SKM-1 (cell line): ENCODE measurements around the gene TDRD10.
"Not testable (repeated sequence)": the region's sequence is repeated elsewhere in the genome, so short reads cannot be mapped to it uniquely, and the experiment has no call there.

Experiments
- DNase-seq: peaks from one replicate; lab custom pipeline; 2025; ENCODE audit not compliant: unreplicated experiment; lab: John Stamatoyannopoulos, UW

Gene TDRD10

DNA sequence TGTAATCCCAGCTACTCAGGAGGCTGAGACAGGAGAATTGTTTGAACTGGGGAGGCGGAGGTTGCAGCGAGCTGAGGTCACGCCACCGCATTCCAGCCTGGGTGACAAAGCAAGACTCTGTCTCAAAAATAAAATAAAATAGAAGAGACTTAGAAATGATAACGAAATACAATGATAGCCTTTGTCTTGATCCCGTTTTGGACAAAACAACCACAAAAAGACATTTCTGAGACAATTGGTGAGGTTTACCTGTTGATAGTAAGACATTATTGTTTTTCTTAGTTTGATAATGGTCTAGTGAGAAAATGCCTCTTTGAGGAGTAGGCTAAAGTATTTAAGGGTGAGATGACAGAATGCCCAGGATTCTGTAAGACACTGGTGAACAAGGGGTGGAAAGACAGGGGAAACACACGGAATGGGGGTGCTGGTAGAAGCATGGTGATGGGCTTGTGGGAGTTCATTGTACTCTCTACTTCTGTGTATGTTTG, 12.1 kb downstream of the TDRD10 start:
- DNase-seq, result no peak

DNA sequence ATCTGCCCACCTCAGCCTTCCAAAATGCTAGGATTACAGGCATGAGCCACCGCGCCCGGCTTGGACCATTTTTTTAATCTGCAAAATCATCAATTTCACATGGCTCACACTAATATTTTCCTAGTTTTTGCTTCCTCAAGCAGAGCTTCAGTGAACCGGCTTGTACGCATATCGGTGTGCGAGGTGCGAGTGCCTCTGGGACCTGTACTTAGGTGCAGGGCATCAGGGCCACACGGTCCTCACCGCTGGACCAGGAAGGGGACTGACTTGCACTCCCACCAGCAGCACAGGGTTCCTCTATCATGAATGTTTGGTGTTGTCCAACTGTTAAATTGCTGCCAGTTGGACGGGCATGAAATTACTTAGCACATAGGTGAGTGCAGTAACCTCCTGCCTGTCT, 15.6 kb downstream of the TDRD10 start:
- DNase-seq, result no peak

DNA sequence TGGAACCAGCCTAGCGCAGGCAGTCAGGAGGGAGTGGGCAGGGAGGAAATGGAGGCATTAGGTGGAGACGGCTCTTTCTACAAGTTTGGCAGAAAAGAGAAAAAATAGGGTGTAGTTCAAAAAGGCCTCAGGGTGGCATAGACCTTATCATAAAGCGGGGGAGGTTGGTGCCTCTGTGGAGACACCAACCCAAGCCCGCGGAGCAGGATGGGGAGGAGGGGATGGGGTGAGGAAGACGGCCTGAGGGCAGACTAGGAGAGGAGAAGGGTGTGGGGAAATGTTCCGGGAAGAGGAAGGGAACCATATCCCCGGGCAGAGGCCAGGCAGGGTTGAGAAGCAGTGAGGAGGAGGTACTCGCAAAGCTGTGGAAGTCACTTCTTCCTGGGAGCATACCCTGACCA, 17.6 kb downstream of the TDRD10 start:
- no peak for DNase-seq

DNA sequence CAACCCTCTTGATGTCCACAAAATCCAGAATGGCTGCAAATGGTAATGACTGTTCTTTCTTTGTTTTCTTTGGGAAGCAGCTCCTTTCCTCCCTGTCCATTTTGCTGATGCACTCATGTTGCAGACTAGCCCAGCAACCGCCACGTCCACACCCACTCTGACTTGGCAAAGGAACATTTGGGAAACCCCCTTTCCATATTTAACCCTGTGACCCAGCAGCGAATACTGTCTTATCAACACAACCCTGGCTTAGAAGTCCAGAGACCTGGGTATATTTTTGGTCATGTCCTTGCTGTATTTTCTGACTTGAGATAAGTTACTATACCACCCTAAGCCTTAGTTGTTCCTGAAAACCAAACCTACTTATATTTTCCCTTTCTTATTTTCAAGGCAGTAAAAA, 18.3 kb downstream of the TDRD10 start:
- no peak for DNase-seq

DNA sequence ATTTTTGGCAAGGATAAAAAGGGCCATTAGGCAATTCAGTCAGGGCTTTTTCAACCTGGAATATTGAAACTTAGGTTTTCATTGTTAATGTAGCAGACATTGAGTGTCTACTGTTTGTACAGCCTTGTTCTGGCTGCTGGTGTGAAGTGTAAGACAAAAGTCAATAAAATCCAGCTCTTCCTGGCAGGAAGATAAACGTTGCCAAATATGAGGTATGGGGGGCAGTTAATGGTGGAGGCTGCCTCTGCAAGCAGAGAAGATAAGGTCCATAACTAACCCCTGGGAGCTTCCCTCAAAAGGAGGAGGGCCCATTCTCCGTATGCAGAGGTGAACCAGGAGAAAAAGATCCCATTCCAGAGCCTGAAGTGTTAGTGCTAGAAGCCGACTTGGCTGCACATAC, 19.7 kb downstream of the TDRD10 start:
- DNase-seq, result no peak

DNA sequence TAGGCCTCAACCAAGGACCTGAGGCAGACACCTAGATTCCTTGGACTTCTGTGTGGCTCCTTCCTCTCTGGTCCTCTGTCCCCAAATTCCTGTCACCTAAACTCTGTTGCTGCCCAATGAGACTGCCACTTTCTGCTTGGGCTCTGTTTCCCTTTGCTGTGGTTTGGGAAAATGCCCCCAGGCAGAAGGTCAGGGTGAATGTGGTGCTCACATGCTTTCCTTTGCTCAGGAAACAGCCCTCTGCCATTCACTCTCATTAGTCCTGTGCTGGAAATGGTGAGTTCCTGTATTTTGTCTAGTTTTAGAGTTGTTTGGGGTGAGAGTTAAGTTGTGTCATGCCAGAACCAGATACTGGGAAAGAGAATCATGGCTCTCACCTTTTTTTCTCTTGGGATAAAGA, 22.9 kb downstream of the TDRD10 start:
- no peak for DNase-seq

DNA sequence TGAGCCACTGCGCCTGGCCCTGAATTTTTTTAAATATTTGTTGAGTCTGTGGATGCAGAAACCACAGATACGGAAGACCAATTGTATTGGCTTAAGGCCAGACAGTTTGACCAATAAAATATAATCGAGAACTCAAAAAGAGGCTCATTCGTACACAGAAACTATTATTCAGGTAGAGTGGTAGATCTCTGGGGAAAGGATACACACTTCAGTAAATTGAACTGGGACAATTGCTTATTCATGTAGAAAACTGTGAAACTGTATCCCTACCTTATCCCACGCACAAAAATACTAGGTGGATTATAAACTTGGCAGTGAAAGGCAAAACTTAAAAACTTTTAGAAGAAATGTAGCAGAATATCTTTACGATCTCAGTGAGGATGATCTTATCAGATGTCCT, 25.2 kb downstream of the TDRD10 start:
- DNase-seq, result no peak

DNA sequence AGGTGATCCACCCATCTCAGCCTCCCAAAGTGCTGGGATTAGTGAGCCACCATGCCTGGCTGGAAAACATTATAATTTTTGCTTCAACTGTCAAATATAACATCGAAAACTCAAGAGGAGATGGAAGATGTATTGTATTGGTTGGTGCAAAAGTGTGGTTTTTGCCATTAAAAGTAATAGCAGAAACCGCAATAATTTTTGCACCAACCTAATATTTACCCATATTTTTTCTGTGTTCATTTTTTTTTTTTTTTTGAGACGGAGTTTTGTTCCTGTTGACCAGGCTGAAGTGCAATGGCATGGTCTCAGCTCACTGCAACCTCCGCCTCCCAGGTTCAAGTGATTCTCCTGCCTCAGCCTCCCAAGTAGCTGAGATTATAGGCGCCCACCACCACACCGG, 27.3 kb downstream of the TDRD10 start:
- no peak for DNase-seq

DNA sequence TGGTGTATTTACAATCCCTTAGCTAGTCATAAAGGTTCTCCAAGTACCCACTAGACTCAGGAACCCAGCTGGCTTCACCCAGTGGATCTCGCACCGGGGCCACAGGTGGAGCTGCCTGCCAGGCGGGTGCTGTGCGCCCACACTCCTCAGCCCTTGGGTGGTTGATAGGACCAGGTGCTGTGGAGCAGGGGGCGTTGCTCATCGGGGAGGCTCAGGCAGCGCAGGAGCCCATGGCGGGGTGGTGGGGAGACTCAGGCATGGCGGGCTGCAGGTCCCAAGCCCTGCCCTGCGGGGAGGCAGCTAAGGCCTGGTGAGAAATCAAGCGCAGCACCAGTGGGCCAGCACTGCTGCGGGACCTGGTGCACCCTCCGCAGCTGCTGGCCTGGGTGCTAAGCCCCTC, 29.9 kb downstream of the TDRD10 start:
- DNase-seq, result not testable (repeated sequence)

DNA sequence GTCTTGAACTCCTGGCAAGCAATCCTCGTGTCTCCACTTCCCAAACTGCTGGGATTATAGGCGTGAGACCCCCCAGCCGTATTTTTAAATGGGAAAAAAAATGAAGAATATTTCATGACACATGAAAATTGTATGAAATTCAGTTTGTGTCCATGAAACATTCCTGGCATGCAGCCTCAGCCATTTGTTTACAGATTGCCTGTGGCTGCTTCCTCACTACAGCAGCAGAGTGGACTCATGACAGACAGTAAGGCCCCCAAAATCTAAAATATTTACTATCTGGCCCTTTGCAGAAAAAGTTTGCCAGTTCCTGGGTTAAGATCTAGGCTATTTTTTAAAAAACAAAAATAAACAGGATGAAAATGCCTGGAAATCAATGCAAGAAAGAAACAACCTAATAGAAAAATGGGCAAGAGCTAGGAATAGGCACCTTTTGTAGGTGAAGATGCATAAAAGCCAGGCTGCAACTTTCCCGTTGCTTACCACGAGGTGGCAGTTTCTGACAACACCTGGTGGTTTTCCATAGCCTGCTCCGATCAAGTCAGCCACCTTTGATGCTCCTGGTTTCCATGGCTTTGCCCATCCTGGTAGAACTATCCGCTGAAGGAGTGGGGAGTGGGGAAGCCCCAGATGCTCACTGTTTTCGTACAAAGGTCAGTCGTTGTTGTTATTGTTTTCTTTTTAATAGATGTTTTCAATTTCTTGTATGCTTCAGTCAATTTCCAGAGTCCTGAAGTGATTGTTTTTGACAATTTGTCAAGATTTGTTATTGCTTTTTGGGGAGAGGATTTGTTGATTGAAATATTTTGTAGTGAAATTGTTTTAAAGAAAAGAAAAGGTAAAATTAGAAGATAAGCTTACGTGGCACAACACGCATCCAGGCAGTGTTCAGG, 32.2 kb downstream of the TDRD10 start:
- no peak for DNase-seq

DNA sequence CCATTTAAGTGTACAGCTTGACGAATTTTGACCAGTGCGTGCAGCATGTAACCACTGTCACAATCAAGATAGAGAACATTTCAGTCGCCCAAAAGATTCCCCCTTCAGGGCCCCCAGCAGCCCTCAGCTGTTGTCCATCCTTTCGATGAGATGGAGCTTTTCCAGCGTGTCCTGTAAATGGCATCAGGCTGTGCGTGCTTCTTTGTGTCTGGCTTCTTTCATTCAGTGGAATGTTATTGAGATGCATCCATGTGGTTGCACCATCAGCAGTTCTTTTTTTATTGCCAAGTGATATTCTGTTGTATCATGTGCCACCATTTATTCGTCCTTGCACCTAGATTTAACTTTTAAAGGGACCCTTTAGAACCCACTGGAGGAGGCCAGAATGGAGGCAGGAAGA, 34.6 kb downstream of the TDRD10 start:
- no peak for DNase-seq

DNA sequence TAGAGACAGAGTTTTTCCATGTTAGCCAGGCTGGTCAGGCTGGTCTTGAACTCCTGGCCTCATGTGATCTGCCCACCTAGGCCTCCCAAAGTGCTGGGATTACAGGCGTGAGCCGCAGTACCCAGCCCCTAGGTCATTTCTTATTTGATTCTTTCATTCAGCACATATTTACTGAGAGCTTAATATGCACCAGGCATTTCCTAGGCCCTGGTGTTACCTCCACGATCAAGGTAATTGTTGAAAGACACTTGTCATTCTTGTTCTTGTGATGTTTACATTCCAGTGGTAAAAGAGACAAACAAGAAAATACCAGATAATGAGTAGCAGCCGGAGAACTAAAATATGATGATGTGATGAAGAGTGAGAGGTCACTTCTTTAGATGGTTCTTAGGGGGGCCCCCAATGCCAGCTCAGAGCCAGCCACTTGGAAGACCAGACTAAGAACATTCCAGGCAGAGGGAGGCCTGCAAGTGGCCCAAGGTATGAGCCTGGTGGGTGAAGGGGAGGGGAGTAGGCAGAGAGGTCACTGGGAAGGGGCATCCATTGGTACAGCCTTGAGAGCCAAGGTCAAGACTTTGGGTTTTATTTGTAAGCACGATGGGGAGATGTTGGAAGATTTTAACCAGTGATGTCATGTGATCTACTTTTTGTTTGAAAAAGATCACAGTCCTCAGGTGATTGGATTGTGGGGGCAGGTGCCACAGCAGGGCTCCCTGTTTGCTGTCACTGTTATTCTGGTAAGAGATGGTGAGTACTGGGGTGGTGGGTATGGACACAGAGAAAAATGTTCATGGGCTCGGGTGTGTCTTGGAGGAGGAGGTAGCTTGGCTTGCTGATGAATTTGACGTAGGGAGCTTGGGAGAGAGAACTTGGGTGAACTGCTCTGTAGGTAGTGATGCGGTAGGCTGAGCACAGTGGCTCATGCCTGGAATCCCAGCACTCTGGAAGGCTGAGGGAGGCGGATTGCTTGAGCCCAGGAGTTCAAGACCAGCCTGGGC, 37.8 kb downstream of the TDRD10 start:
- no peak for DNase-seq

DNA sequence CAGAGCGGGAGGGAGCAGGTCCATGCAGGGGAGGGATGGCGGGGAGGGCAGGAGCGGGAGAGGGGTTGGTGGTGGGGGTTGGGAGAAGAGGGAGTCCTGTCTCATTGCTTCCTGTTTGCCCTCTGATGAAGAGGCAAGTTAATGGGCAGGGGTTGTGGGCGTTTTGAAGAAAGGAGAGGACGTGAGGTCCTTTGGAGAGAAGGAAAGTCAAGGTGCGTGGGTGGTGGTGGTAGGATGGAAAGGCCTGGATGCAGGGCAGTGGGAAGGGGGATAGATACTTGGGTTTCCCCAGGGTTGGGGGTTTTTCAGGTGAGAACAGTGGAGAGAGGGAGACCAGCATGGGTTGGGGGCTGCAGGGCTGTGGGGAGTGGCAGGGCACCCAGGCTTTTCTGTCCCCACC, 39.2 kb downstream of the TDRD10 start:
- no peak for DNase-seq

DNA sequence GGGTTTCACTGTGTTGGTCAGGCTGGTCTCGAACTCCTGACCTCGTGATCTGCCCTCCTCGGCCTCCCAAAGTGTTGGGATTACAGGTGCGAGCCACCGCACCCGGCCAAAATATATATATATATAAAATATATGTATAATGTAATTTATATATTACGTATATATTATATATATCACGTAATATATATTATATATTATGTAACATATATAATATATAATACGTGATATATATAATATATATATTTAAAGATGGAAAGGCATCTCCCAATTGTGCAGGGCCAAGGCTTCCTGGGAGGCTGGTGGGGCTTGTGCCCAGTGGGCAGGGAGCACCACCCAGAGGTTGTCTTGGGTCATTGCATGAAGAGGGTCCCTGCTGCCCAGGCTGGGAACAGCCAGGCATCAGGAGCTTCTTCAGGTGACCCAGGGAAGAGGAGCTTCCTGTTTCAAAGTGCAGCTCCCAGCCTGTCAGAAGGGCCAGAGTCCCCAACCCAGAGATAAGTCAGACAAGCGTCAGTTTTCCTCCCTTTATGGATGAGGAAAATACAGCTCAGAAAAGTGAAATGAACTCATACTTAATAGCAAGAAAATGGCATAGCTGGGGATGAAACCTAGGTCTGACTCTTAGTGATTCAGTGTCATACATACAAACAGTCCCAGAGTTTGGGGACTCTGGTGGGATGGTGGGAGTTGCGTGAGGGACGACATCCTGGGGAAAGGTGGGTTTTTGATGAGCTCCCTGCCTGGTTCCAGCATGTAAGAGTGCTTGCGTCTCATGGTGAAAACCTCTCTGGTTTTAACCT, 44.4 kb downstream of the TDRD10 start:
- DNase-seq, result peak; percentile 70

DNA sequence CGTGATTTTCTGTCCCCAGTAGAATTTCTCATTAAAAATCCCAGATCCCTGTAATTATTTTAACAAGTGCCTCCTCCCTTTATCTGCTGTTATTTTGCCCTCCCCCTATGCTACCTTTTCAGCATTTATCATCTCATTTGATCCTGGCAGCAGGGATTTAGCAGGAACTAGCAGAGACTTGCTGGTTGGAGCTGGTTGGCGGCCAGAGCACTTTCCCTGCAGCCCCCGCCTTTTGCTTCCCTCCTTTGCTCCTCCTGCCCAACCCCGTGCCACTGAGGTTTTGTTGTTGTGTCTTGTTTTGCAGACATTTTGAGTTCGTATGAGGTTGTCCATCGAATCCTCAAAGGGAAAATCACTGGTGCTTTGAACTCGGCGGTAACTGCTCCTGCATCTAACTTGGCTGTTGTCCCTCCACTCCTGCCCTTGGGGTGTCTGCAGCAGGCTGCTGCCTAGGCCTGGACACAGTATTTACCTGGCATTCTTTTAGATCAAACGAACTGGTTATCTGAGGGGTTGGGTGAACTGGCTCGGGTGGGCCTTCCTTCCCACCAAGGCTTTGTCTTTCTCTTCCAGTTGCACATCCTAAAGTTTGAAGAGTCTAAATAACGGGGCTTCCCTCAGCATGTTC, 45.2 kb downstream of the TDRD10 start:
- no peak for DNase-seq

DNA sequence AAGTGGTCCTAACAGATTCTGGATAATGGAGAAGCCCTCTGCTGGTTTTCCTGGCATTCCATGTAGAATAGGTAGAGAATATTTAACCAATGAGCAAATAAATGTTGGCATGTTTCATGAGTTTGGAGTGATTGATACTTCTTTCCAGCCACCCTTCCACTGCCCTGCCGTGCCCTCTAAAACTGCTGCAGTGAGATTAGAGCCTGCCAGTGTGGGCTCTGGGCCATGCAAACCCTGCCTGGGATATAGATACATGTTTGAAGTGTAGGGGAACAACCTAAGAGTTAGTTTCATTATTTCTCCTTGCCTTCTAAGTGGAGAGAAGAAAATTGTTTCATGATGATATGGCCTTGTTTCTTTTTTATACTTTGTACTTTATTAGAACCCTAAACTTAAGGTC, 46.0 kb downstream of the TDRD10 start:
- DNase-seq, result no peak

DNA sequence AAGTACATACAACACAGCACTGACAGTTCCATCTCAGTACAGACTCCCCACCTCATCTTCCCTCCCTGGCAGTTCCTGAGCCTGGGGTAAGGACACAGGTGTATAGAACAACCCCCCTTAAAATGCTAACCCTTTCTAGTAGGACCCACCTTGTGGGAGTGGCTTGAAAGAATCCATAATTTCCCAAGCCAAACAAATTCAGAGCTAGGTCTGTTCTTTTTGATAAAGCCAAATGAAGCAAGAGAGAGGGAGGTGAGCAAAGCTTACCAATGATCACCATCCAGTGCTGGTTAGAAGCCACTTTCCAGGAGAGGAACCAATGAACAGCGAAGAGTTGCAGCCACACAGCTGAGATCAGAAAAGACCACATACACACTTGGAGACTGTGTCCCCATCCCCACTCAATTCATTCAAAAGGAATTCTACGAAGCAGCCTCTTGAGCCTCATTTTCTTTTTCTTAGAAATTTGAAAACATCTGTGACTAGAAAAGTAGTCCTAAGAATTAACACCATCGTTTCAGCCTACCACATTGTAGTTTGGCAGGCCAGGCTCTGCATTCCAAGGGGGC, 47.3 kb downstream of the TDRD10 start:
- DNase-seq, result no peak

DNA sequence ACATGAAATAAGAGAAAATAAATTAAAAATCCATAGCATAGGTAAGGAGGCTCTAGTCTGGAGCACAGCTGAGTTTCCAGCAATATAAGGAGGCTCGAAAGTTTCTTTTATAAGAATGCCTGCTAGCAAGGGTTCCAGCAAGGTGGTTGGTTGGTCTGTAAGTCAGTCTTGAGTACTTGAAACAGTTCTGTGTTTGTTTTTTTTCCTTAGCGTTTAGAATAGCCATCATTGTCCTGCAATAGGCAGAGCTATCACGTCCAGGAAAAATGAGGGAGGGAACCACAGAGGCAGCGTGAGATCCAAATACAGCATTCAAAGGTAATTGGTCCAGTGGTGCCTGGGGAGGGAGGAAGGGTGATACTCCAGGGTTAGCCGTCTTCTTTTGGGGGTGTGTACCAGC, 48.1 kb downstream of the TDRD10 start:
- no peak for DNase-seq

DNA sequence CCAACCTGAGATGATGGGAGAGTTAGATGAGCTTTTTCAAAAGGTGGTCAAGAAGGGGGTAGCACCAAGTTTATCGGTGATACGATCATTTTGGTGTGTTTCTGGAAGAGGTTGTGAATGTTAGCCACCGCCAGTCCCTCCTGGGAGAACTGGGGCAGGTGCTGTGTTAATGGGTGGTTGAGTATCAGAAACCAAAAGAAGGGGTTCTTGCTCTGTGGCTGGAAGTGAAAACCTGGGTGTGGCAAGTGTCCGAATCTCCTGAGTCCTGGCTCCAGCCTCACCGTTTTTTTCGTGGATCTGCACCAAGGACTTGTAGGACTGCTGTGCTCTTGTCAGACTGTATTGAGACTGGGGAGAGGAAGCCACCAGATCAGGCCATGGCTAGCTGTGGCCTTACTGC, 48.6 kb downstream of the TDRD10 start:
- no peak for DNase-seq

DNA sequence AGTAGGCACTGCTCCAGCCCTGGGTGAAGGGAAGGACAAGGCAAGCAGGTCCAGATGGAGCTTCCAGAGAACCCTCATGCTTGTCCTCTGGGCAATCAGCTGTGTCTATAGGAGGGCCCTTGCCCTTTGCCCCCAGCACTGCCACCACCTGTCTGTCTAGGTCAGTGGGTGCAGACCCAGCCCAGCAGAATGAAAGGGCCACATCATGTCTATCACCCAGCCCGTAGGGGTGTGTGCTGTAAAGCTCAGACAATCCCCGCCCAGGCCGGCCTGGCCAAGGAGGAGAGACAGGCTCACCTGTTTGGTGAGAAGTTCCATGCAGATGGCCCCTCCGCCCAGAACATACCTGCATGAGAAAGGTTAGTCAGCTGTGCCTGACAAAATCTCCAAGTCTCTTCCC, 49.5 kb downstream of the TDRD10 start:
- no peak for DNase-seq
